H9 (cell line): ENCODE measurements around the gene GSS. TPM values are rescaled to one million over a fixed set of nuclear protein-coding genes. Genes with fewer than 3 reads are reported as not detected.

ENCODE experiments used
- DNase-seq: peaks from one replicate; pipeline ENCODE4 v3.0.0-alpha.2; 2017
- H2AFZ ChIP-seq: one replicate; pipeline ENCODE4 v1.6.1; 2013; ENCODE audit warnings: mild to moderate bottlenecking, low read length, control low read depth, moderate library complexity
- H2AK5ac ChIP-seq: 2 replicates; pipeline ENCODE4 v1.6.1; 2013; ENCODE audit warnings: low read length, control low read depth, mixed read lengths; ENCODE audit not compliant: insufficient read length
- H2BK120ac ChIP-seq: one replicate; pipeline ENCODE4 v1.6.1; 2013; ENCODE audit warnings: low read depth, mild to moderate bottlenecking, low read length, control low read depth, inconsistent platforms; ENCODE audit not compliant: poor library complexity, severe bottlenecking
- H2BK12ac ChIP-seq: 2 replicates; pipeline ENCODE4 v1.6.1; 2013; ENCODE audit warnings: low read length, control low read depth, mixed read lengths, low read depth; ENCODE audit not compliant: insufficient read length
- H2BK15ac ChIP-seq: 2 replicates; pipeline ENCODE4 v1.6.1; 2013; ENCODE audit warnings: low read depth, low read length, control low read depth
- H2BK20ac ChIP-seq: one replicate; pipeline ENCODE4 v1.6.1; 2013; ENCODE audit warnings: low read depth, mild to moderate bottlenecking, low read length, control low read depth, inconsistent platforms; ENCODE audit not compliant: poor library complexity, severe bottlenecking
- H2BK5ac ChIP-seq: 2 replicates; pipeline ENCODE4 v1.6.1; 2013; ENCODE audit warnings: low read length, control low read depth, mixed read lengths; ENCODE audit not compliant: insufficient read length
- H3K14ac ChIP-seq: 2 replicates; pipeline ENCODE4 v1.6.1; 2013; ENCODE audit warnings: low read length, control low read depth; ENCODE audit not compliant: insufficient read depth
- H3K18ac ChIP-seq: 2 replicates; pipeline ENCODE4 v1.6.1; 2013; ENCODE audit warnings: low read depth, mild to moderate bottlenecking, mixed read lengths, low read length, control low read depth; ENCODE audit not compliant: insufficient read length
- H3K23ac ChIP-seq: 2 replicates; pipeline ENCODE4 v1.6.1; 2013; ENCODE audit warnings: low read length, control low read depth, mixed read lengths, low read depth; ENCODE audit not compliant: insufficient read length
- H3K23me2 ChIP-seq: 2 replicates; pipeline ENCODE4 v1.6.1; 2013; ENCODE audit warnings: low read depth, mild to moderate bottlenecking, mixed read lengths, low read length, control low read depth; ENCODE audit not compliant: insufficient read length, poor library complexity, severe bottlenecking
- H3K27ac ChIP-seq: 2 replicates; pipeline ENCODE4 v1.5.1; 2013; ENCODE audit warnings: low read length, control low read depth, mixed read lengths, low read depth; ENCODE audit not compliant: insufficient read length
- H3K27me3 ChIP-seq: 2 replicates; pipeline ENCODE4 v1.6.1; 2013; ENCODE audit warnings: low read length, control low read depth, inconsistent platforms; ENCODE audit not compliant: insufficient read depth
- H3K4ac ChIP-seq: 2 replicates; pipeline ENCODE4 v1.6.1; 2013; ENCODE audit warnings: low read depth, mild to moderate bottlenecking, control low read depth, inconsistent platforms, low read length, moderate library complexity
- H3K4me1 ChIP-seq: 2 replicates; pipeline ENCODE4 v1.6.1; 2013; ENCODE audit warnings: low read length, control low read depth, inconsistent platforms; ENCODE audit not compliant: insufficient read depth
- H3K4me2 ChIP-seq: 2 replicates; pipeline ENCODE4 v1.6.1; 2013; ENCODE audit warnings: low read length, control low read depth, mixed read lengths; ENCODE audit not compliant: insufficient read length, insufficient read depth
- H3K56ac ChIP-seq: 2 replicates; pipeline ENCODE4 v1.6.1; 2013; ENCODE audit warnings: low read depth, mild to moderate bottlenecking, mixed read lengths, low read length, control low read depth; ENCODE audit not compliant: insufficient read length
- H3K79me1 ChIP-seq: 2 replicates; pipeline ENCODE4 v1.6.1; 2013; ENCODE audit warnings: low read depth, mild to moderate bottlenecking, moderate library complexity, low read length, control low read depth, inconsistent platforms; ENCODE audit not compliant: insufficient read depth, poor library complexity, severe bottlenecking
- H3K79me2 ChIP-seq: 2 replicates; pipeline ENCODE4 v1.6.1; 2013; ENCODE audit warnings: low read length, control low read depth, inconsistent platforms; ENCODE audit not compliant: insufficient read depth
- H3K9ac ChIP-seq: 2 replicates; pipeline ENCODE4 v1.6.1; 2013; ENCODE audit warnings: low read length, control low read depth, mixed read lengths; ENCODE audit not compliant: insufficient read length; ENCODE audit errors: extremely low read depth
- H3K9me3 ChIP-seq: one replicate; pipeline ENCODE4 v1.6.1; 2013; ENCODE audit warnings: low read depth, low read length, inconsistent platforms; ENCODE audit not compliant: control insufficient read depth
- H3T11ph ChIP-seq: one replicate; pipeline ENCODE4 v1.6.1; 2013; ENCODE audit warnings: mild to moderate bottlenecking, low read length, control low read depth, inconsistent platforms
- H4K20me1 ChIP-seq: one replicate; pipeline ENCODE4 v1.6.1; 2013; ENCODE audit not compliant: control insufficient read depth, insufficient read length, insufficient read depth
- H4K5ac ChIP-seq: 2 replicates; pipeline ENCODE4 v1.6.1; 2013; ENCODE audit warnings: low read depth, mild to moderate bottlenecking, mixed read lengths, low read length, control low read depth; ENCODE audit not compliant: insufficient read length
- H4K8ac ChIP-seq: replicated peaks from 2 replicates; pipeline ENCODE4 v1.6.1; 2013; ENCODE audit warnings: low read length, control low read depth, mixed read lengths, low read depth; ENCODE audit not compliant: insufficient read length
- H4K91ac ChIP-seq: 2 replicates; pipeline ENCODE4 v1.6.1; 2013; ENCODE audit warnings: low read depth, mild to moderate bottlenecking, moderate library complexity, mixed read lengths, low read length, control low read depth; ENCODE audit not compliant: insufficient read length
- H3K27ac Mint-ChIP-seq, 3 experiments: 2 replicates in 2 of 3; 3 replicates in 1 of 3; pipeline ENCODE4 v1.8.0; 2020 to 2021; ENCODE audit warnings: mixed read lengths in 3 of 3, mild to moderate bottlenecking in 1 of 3, moderate library complexity in 1 of 3
- H3K27me3 Mint-ChIP-seq: 2 replicates; pipeline ENCODE4 v1.8.0; 2021; ENCODE audit warnings: low read depth, mild to moderate bottlenecking, moderate library complexity, mixed read lengths
- H3K36me3 Mint-ChIP-seq, 3 experiments: 2 replicates in 2 of 3; 3 replicates in 1 of 3; pipeline ENCODE4 v1.8.0; 2020 to 2021; ENCODE audit warnings: low read depth in 3 of 3, mixed read lengths in 3 of 3; ENCODE audit not compliant: insufficient read depth in 1 of 3
- H3K4me1 Mint-ChIP-seq, 2 experiments: 2 replicates each; pipeline ENCODE4 v1.8.0; 2020; ENCODE audit warnings: mixed read lengths in 2 of 2
- H3K4me3 Mint-ChIP-seq, 2 experiments: 2 replicates in 1 of 2; 3 replicates in 1 of 2; pipeline ENCODE4 v1.8.0; 2020 to 2021; ENCODE audit warnings: mild to moderate bottlenecking in 2 of 2, mixed read lengths in 2 of 2, moderate library complexity in 1 of 2
- H3K9me3 Mint-ChIP-seq, 2 experiments: 2 replicates in 1 of 2; 3 replicates in 1 of 2; pipeline ENCODE4 v1.8.0; 2020; ENCODE audit warnings: mild to moderate bottlenecking in 2 of 2, mixed read lengths in 2 of 2, moderate library complexity in 1 of 2
- CTCF ChIP-seq: fragments of 200-600 bp; sonication (generic); conservative IDR thresholded peaks from 3 replicates; pipeline ENCODE4 v1.8.0; 2021; ENCODE audit warnings: antibody characterized with exemption, mild to moderate bottlenecking
- WGBS: extraction: QIAGEN DNeasy Blood & Tissue Kit; methylation state at CpG from one replicate; pipeline ENCODE4 v1.1.7; 2013; ENCODE audit warnings: missing lambda C conversion rate, low lambda C conversion rate, mixed read lengths; ENCODE audit not compliant: insufficient read length; ENCODE audit errors: extremely low coverage; 5-methylcytosine and 5-hydroxymethylcytosine counted together
- total RNA-seq: library from RNA; stranded (reverse); gene quantifications from 2 replicates; pipeline ENCODE4 v1.2.1, GENCODE V29; 2021

GSS gene
- total RNA-seq, 1 experiment from 2014 or later = 48.5 TPM

GRCh38 chr20:34964486-34964885 is 8.9 kb upstream of the GSS start:
- 0 out of 7 replicates have a peak overlapping the region, but pooled peaks of 1 of the 3 experiments have one; percentile 11 for H3K27ac Mint-ChIP-seq
- WGBS = no CpG with 5 or more reads among the region's 5 CpGs

More at GRCh38 chr20:34964486-34964885, 8.9 kb upstream of the GSS start:
- Histone ChIP-seq H4K5ac (no peak overlapping the region), H3K9me3 (no peaks in the 10 kb centered on the region), H3K4me1 (no peaks in the 10 kb centered on the region), H3K27ac (no peak overlapping the region), H3K14ac (no peak overlapping the region), H3K23ac (no peak overlapping the region), H2BK20ac (no peak overlapping the region), H3K56ac (no peak overlapping the region), H4K20me1 (no peaks in the 10 kb centered on the region), H3K27me3 (no peaks in the 10 kb centered on the region), H3K23me2 (no peaks in the 10 kb centered on the region), H3K4ac (no peak overlapping the region), H2BK15ac (no peak overlapping the region), H2BK120ac (no peak overlapping the region), H3K9ac (no peak overlapping the region), H2BK5ac (no peak overlapping the region), H3K79me1 (no peaks in the 10 kb centered on the region), H2AFZ (no peak overlapping the region), H3K18ac (no peak overlapping the region), H2BK12ac (no peak overlapping the region), H3T11ph (no peak overlapping the region), H3K4me2 (no peak overlapping the region), H4K91ac (no peak overlapping the region), H2AK5ac (no peak overlapping the region), H4K8ac (no peak overlapping the region), H3K79me2 (no peaks in the 10 kb centered on the region)
- Mint-ChIP-seq H3K9me3 (no peaks in the 10 kb centered on the region), H3K27me3 (no peaks in the 10 kb centered on the region; the same call in 1 of the 2 replicates), H3K36me3 (no peaks in the 10 kb centered on the region), H3K4me1 (peaks cover 22% of the 10 kb centered on the region in 2 experiments), H3K4me3 (no peak overlapping the region)
- DNase-seq = no peak
- TF ChIP-seq CTCF = no peak
